ENCODE data around the gene STAB2. TPM values are rescaled to one million over a fixed set of nuclear protein-coding genes. Genes with fewer than 3 reads are reported as not detected.

The STAB2 gene
- total and polyA plus RNA-seq, 2 of the 8 experiments (the other 6 are each of a cell fraction or from before 2014, with no cell fraction given), result not detected

- Histone ChIP-seq H3K9ac (replicated peaks in 1 of 4; ENCODE audit: extremely low read depth in 1 of 4, low read depth in 3 of 4, low read length in 3 of 4) (no peak overlapping the region), H3K27ac (ENCODE audit: low read depth, low read length) (no peak overlapping the region), H3K27me3 (replicated peaks in 1 of 4; ENCODE audit: control insufficient read depth in 3 of 4, extremely low read depth in 1 of 4, insufficient read depth in 3 of 4, low read length in 3 of 4) (no peaks in the 10 kb centered on the region), H3K4me3 (ENCODE audit: extremely low read depth in 1 of 4, insufficient read depth in 2 of 4, low read depth in 3 of 4, low read length in 4 of 4) (no peak overlapping the region), H3K18ac (ENCODE audit: extremely low read depth, low read length) (no peak overlapping the region), H3K23ac (ENCODE audit: insufficient read length) (no peak overlapping the region), H3K36me3 (ENCODE audit: control insufficient read depth in 2 of 4, insufficient read depth in 4 of 4, low read length in 3 of 4) (no peaks in the 10 kb centered on the region), H3K4me2 (ENCODE audit: insufficient read depth in 1 of 2, low read depth in 2 of 2, low read length in 2 of 2) (no peak overlapping the region; a peak in 1 of 4 replicates), H2BK120ac (replicated peaks; ENCODE audit: low read depth, low read length) (no peak overlapping the region), H3K4ac (replicated peaks; ENCODE audit: insufficient read length, low read depth, low read length) (no peak overlapping the region), H2BK15ac (ENCODE audit: low read length) (no peak overlapping the region), H4K91ac (replicated peaks; ENCODE audit: insufficient read length, low read length) (no peak overlapping the region), H2BK20ac (ENCODE audit: low read length) (no peak overlapping the region), H3K79me2 (ENCODE audit: control insufficient read depth in 1 of 2, insufficient read depth in 2 of 2, low read length in 2 of 2) (no peaks in the 10 kb centered on the region), H3K79me1 (ENCODE audit: low read depth, low read length) (no peaks in the 10 kb centered on the region), H4K20me1 (replicated peaks in 1 of 2; ENCODE audit: control insufficient read depth in 1 of 2, insufficient read depth in 2 of 2, low read length in 2 of 2) (no peaks in the 10 kb centered on the region), H2BK12ac (ENCODE audit: low read depth, low read length) (no peak overlapping the region), H2AK5ac (ENCODE audit: low read depth, low read length) (no peak overlapping the region), H3K4me1 (replicated peaks in 1 of 4; ENCODE audit: control insufficient read depth in 3 of 4, insufficient read depth in 4 of 4, low read length in 3 of 4) (peaks cover 2 to 4% (median 4%) of the 10 kb centered on the region in 4 experiments; a peak in 5 of 7 replicates), H3K9me3 (ENCODE audit: insufficient read depth in 2 of 2, low read depth in 1 of 2, low read length in 1 of 2) (no peaks in the 10 kb centered on the region), H4K5ac (ENCODE audit: insufficient read length, low read depth, low read length) (no peak overlapping the region), H3K23me2 (ENCODE audit: low read depth, low read length) (no peaks in the 10 kb centered on the region), H4K8ac (ENCODE audit: extremely low read depth, insufficient read depth, low read length) (no peak overlapping the region), H2AFZ (ENCODE audit: low read length) (peak overlapping the region; percentile 36; the same call in 1 of the 2 replicates), H3K56ac (replicated peaks; ENCODE audit: insufficient read length, low read depth, low read length) (no peak overlapping the region), H2BK5ac (ENCODE audit: low read depth, low read length) (no peak overlapping the region), H3K14ac (ENCODE audit: insufficient read length) (no peak overlapping the region)
- CTCF ChIA-PET (ENCODE audit: partially characterized antibody), result interaction anchor here (1.1 to 3.0 kb wide), 3 partner anchors 14 to 34 kb away, joined by 3 to 10 read pairs (median 5); no protein-coding TSS in a partner anchor
- TF ChIP-seq POU5F1 (IDR thresholded peaks at IDR 0.05; ENCODE audit: low read depth, low read length), result no peak
- TF ChIP-seq YY1 (IDR thresholded peaks at IDR 0.05; ENCODE audit: low read depth, low read length), result no peak
- TF ChIP-seq HDAC2 (IDR thresholded peaks at IDR 0.05; ENCODE audit: borderline replicate concordance in 1 of 2, low read depth in 2 of 2, low read length in 2 of 2), result no peak
- no peak for TF ChIP-seq SRF (IDR thresholded peaks at IDR 0.05; ENCODE audit: low read depth, low read length)
- TF ChIP-seq MAX (IDR thresholded peaks at IDR 0.05), result no peak
- no peak for TF ChIP-seq RFX5 (IDR thresholded peaks at IDR 0.05; ENCODE audit: borderline replicate concordance, low read depth, low read length)
- TF ChIP-seq SP1 (IDR thresholded peaks at IDR 0.05; ENCODE audit: low read depth, low read length), result no peak
- TF ChIP-seq POLR2A (IDR thresholded peaks at IDR 0.05; ENCODE audit: control extremely low read depth in 1 of 2, low read depth in 2 of 2, low read length in 2 of 2), result no peak
- no peak for TF ChIP-seq CBX8 (IDR thresholded peaks at IDR 0.05; ENCODE audit: borderline replicate concordance, low read depth, low read length)
- no peak for TF ChIP-seq ZNF274 (IDR thresholded peaks at IDR 0.05; ENCODE audit: borderline replicate concordance, extremely low read depth, low read length)
- no peak for TF ChIP-seq CHD1 (IDR thresholded peaks at IDR 0.05; ENCODE audit: low read depth, low read length)
- no peak for TF ChIP-seq RXRA (IDR thresholded peaks at IDR 0.05; ENCODE audit: insufficient read depth, low read depth, low read length)
- POLR2A ChIA-PET (ENCODE audit: partially characterized antibody), result no interaction called here
- DNase-seq (ENCODE audit: low read depth in 1 of 2, low spot score in 2 of 2) (no peak), FAIRE-seq (no peak)
- WGBS, 2 experiments (ENCODE audit: extremely low coverage in 1 of 2, insufficient coverage in 1 of 2, insufficient read length in 1 of 2, insufficient replicate concordance in 2 of 2, low coverage in 1 of 2, low lambda C conversion rate in 2 of 2, missing lambda C conversion rate in 1 of 2), result 49% methylated on average over 4 of the region's 5 CpGs; no CpG with 5 or more reads in 1 of the 2 experiments
These were observed 78.9 kb downstream of the STAB2 start for GRCh38 chr12:103665971-103666370.
